GM12872 (cell line): ENCODE measurements around the gene CARD9.

Source experiments
- CTCF ChIP-seq: IDR thresholded peaks from 3 replicates; pipeline ENCODE4 v1.5.1; 2011; ENCODE audit warnings: low read depth, mild to moderate bottlenecking, low read length, moderate library complexity; ENCODE audit not compliant: insufficient read depth

Gene CARD9

DNA sequence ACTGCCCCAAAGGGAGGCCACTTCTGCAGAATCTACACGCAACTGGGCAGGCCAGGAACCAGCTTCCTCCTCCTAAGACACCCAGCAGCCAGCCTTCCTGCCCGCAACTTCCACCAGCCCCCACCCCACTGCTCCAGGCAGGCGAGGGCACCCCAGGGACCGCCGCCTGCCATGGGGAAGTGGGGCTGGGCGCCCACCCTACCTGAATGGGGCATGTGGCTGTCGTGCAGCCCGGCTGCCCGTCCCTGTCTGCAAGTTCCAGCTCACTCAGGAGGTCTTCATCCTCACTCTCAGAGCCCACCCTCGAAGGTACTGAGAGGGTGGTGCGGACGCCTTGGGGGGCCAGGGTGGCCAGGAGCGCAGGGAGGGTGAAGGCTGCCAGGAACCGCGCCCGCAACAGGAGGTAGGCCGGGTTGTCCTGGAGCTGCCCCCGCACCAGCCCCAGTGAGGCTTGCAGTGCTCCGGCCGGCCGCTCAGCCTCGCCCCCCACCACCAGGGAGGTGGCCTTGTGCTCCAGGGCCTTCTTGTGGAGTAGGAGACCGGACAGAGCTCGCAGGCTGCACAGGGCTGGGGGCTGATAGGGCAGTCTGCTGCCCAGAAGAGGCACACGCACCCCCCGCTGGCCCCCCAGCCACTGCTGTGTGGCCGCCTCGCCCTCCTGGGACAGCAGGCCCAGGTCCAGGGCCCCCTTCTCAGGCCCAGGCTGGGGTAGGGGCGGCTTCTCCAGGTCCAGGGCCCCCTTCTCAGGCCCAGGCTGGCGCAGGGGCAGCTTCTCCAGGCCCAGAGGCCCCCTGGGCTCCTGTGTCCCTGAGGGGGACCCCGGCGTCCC is 4.1 kb upstream of the CARD9 start:
- no peak for TF ChIP-seq CTCF

DNA sequence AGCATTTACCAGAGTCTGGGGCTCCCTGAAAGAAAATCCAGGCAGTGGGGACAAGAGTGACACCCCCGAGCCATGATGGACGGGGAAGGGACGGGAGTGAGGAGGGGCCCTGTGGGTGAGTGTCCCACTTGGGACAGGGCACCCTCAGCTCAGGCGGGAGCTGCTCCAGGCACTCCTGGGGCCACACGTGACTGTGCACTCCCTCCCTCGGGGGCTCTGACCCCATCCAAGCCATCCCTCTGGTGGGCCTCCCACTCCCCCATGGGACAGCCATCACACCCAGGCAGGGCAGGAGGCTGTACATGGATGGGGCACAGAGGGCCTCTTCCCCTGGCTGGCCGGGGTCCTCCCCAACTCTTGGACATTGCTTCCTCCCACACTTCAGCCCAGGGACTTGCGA is 3.0 kb upstream of the CARD9 start:
- TF ChIP-seq CTCF = no peak

GRCh38 chr9:136375096-136375495 is 1.6 kb upstream of the CARD9 start:
- TF ChIP-seq CTCF = no peak

GRCh38 chr9:136374183-136374575 is 710 bp upstream of the CARD9 start:
- no peak for TF ChIP-seq CTCF

GRCh38 chr9:136372561-136373299 is 739 bp downstream of the CARD9 start:
- TF ChIP-seq CTCF = 0 out of 3 replicates have a peak, but pooled peaks have one; percentile 13

GRCh38 chr9:136372006-136372405 is 1.5 kb downstream of the CARD9 start:
- TF ChIP-seq CTCF = no peak

DNA sequence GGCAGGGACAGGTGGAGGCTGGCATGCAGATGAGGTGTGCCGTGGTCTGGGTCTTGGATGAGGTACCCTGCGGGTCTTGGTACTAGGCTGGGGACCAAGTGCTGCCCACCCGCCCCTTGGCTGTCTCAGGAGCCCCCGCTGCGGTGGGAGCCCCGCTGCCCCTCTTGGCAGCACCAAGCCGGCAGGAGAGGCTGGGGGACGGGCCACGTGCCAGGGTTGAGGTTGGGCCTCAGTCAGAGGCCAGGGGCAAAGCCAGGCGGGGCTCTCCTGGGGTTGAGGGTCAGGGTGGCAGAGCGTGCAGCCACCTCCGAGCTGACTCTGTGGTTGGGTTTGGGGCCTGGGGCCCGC is 2.0 kb downstream of the CARD9 start:
- TF ChIP-seq CTCF = no peak
